HG03103 (cell line): Measurements from ENCODE around the gene NUAK1.

Experiments
- ATAC-seq: cut with Tn5 transposase; IDR thresholded peaks from one replicate; pipeline ENCODE4 v1.9.1; 2021; ENCODE audit warnings: low read depth; ENCODE audit not compliant: unreplicated experiment

NUAK1 gene

GRCh38 chr12:106086696-106087095, 52.1 kb downstream of the NUAK1 start:
- ATAC-seq = no peak

GRCh38 chr12:106085213-106085612, 53.5 kb downstream of the NUAK1 start:
- no peak for ATAC-seq

- no peak for ATAC-seq
Measured at GRCh38 chr12:106084759-106085158, 54.0 kb downstream of the NUAK1 start.

GRCh38 chr12:106084014-106084671, 54.6 kb downstream of the NUAK1 start:
- ATAC-seq = no peak

- ATAC-seq = no peak
Measured at GRCh38 chr12:106082216-106083175, 56.3 kb downstream of the NUAK1 start.

GRCh38 chr12:106081606-106082005, 57.1 kb downstream of the NUAK1 start:
- ATAC-seq = no peak

GRCh38 chr12:106080791-106081170, 58.0 kb downstream of the NUAK1 start:
- no peak for ATAC-seq

GRCh38 chr12:106080041-106080790, 58.5 kb downstream of the NUAK1 start:
- ATAC-seq = no peak

- no peak for ATAC-seq
Measured at GRCh38 chr12:106079148-106079738, 59.5 kb downstream of the NUAK1 start.

- ATAC-seq = no peak
Measured at GRCh38 chr12:106078358-106079010, 60.3 kb downstream of the NUAK1 start.

GRCh38 chr12:106074706-106075392, 63.9 kb downstream of the NUAK1 start:
- no peak for ATAC-seq

GRCh38 chr12:106074361-106074705, 64.4 kb downstream of the NUAK1 start:
- no peak for ATAC-seq

- no peak for ATAC-seq
Measured at GRCh38 chr12:106073179-106073578, 65.6 kb downstream of the NUAK1 start.

GRCh38 chr12:106072751-106073150, 66.0 kb downstream of the NUAK1 start:
- no peak for ATAC-seq

- ATAC-seq = no peak
Measured at GRCh38 chr12:106071686-106072085, 67.1 kb downstream of the NUAK1 start.

- no peak for ATAC-seq
Measured at GRCh38 chr12:106070611-106071010, 68.1 kb downstream of the NUAK1 start.

- ATAC-seq = no peak
Measured at GRCh38 chr12:106070147-106070546, 68.6 kb downstream of the NUAK1 start.

GRCh38 chr12:106068296-106068695, 70.5 kb downstream of the NUAK1 start:
- ATAC-seq = no peak

- no peak for ATAC-seq
Measured at GRCh38 chr12:106067606-106068205, 71.0 kb downstream of the NUAK1 start.
